WTC11 (cell line): ENCODE measurements around the gene TDP2.
"Not testable (repeated sequence)": the region's sequence is repeated elsewhere in the genome, so short reads cannot be mapped to it uniquely, and the experiment has no call there.

Experiments used
- NFE2L1 ChIP-seq: sonication (generic); formaldehyde crosslinking; IDR thresholded peaks from 2 replicates; pipeline ENCODE4 v1.8.1; 2023; ENCODE audit warnings: missing genetic modification reagents
- SP1 ChIP-seq: sonication (generic); formaldehyde crosslinking; conservative IDR thresholded peaks from 2 replicates; pipeline ENCODE4 v1.8.1; 2022; ENCODE audit warnings: missing genetic modification reagents
- ZNF121 ChIP-seq: sonication (generic); formaldehyde crosslinking; IDR thresholded peaks from 2 replicates; pipeline ENCODE4 v1.8.0; 2023; ENCODE audit warnings: missing genetic modification reagents
- TF ChIP-seq, protein P1 (sequence below): fragments of 200-600 bp; IDR thresholded peaks from 2 replicates; pipeline ENCODE4 v1.8.0; 2022; ENCODE audit warnings: antibody characterized with exemption

DNA sequence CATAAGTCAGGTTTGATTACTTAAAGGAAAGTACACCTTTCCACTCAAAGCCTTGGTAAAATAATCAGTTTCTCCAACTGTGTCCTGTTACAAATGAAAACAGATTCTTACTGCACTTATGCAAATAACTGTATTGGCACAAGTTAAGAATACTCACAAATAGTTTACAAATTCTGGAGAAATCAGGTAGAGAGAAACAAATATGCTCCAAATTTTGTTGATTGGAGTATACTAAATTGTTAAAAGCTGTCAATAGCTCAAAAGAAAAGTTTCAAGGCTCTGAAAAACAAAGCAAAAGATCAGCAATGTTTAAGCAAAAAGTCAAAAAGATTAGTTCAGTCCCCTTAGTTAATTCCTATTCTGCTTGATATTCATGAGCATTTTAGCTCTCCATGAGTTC, 3.8 kb upstream of the TDP2 start:
- not testable (repeated sequence) for TF ChIP-seq SP1, ZNF121, NFE2L1 (CRISPR knock-in tag)
- TF ChIP-seq, protein P1, sequence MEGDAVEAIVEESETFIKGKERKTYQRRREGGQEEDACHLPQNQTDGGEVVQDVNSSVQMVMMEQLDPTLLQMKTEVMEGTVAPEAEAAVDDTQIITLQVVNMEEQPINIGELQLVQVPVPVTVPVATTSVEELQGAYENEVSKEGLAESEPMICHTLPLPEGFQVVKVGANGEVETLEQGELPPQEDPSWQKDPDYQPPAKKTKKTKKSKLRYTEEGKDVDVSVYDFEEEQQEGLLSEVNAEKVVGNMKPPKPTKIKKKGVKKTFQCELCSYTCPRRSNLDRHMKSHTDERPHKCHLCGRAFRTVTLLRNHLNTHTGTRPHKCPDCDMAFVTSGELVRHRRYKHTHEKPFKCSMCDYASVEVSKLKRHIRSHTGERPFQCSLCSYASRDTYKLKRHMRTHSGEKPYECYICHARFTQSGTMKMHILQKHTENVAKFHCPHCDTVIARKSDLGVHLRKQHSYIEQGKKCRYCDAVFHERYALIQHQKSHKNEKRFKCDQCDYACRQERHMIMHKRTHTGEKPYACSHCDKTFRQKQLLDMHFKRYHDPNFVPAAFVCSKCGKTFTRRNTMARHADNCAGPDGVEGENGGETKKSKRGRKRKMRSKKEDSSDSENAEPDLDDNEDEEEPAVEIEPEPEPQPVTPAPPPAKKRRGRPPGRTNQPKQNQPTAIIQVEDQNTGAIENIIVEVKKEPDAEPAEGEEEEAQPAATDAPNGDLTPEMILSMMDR = not testable (repeated sequence)
